ENCODE data around the gene G3BP1. TPM values are rescaled to one million over a fixed set of nuclear protein-coding genes. Genes with fewer than 3 reads are reported as not detected.
"Not testable (repeated sequence)": the region's sequence is repeated elsewhere in the genome, so short reads cannot be mapped to it uniquely, and the experiment has no call there.

Gene G3BP1
- total RNA-seq, 1 experiment from 2014 or later = 129 TPM

GRCh38 chr5:151860867-151861266 is 89.1 kb downstream of the G3BP1 start:
- not testable (repeated sequence) for DNase-seq (ENCODE audit: low spot score)

Other genes starting within 250 kb of the G3BP1 start
- gene FAT2, start 180.6 kb upstream of the G3BP1 start, total RNA-seq (2014; rRNA removed; shearing (Covaris generic)) = 0.06 and 0.10 TPM in 2 replicates
- gene SPARC, start 85.0 kb upstream of the G3BP1 start, total RNA-seq (2014; rRNA removed; shearing (Covaris generic)) = 319 and 472 TPM in 2 replicates
- gene ATOX1, start 13.3 kb upstream of the G3BP1 start, total RNA-seq (2014; rRNA removed; shearing (Covaris generic)) = 85.3 and 121 TPM in 2 replicates
- not detected in 2 replicates for gene GLRA1, start 152.9 kb downstream of the G3BP1 start, total RNA-seq (2014; rRNA removed; shearing (Covaris generic))

All from H4 (cell line).